DND-41 (cell line): ENCODE measurements around the gene SERGEF.

ENCODE experiments used
- CTCF ChIP-seq: IDR thresholded peaks from 2 replicates; pipeline ENCODE4 v1.5.1; 2012; ENCODE audit warnings: borderline replicate concordance, low read length, moderate library complexity, mild to moderate bottlenecking; ENCODE audit not compliant: poor library complexity, severe bottlenecking; ENCODE audit errors: extremely low read depth
- EZH2 ChIP-seq: IDR thresholded peaks from 3 replicates; pipeline ENCODE4 v1.6.1; 2012; ENCODE audit warnings: borderline replicate concordance, low read depth, mild to moderate bottlenecking, moderate library complexity, low read length, inconsistent platforms; ENCODE audit not compliant: severe bottlenecking

- TF ChIP-seq EZH2 (no peak), CTCF (peak; percentile 21)
Observed at GRCh38 chr11:17846852-17847453, 165.9 kb downstream of the SERGEF start.
